ENCODE results near the gene SETD6.

DNA sequence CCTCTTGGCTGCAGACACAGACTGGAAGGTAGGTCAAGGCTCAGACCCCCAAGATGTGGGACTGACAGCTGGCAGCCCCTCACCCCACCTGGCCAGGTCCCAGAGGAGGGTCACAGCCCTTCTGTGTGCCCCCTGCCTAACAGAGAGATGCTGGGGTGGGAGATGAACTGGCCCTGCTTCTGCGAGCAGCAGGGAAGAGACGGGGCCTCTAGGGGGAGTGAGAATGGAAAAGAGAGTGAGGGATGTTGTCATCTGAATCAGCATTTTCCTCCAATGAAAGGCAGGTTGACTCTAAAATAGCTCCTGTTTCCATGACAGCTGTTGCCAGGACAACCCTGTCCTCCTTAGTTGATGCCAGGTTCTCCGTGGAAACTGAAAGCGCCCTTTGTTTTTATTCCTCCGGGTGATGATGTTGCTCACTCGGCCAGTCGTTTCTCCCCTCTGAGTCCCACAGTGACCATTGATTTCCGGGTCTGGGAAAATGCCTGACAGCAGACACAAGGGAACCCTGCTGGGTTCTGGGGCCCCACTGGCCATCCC lies 20.3 kb upstream of the SETD6 start:
- TF ChIP-seq, protein P1, sequence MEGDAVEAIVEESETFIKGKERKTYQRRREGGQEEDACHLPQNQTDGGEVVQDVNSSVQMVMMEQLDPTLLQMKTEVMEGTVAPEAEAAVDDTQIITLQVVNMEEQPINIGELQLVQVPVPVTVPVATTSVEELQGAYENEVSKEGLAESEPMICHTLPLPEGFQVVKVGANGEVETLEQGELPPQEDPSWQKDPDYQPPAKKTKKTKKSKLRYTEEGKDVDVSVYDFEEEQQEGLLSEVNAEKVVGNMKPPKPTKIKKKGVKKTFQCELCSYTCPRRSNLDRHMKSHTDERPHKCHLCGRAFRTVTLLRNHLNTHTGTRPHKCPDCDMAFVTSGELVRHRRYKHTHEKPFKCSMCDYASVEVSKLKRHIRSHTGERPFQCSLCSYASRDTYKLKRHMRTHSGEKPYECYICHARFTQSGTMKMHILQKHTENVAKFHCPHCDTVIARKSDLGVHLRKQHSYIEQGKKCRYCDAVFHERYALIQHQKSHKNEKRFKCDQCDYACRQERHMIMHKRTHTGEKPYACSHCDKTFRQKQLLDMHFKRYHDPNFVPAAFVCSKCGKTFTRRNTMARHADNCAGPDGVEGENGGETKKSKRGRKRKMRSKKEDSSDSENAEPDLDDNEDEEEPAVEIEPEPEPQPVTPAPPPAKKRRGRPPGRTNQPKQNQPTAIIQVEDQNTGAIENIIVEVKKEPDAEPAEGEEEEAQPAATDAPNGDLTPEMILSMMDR (IDR thresholded peaks at IDR 0.05): peak in 3 of 5 experiments; percentile 6 to 15 (median 9)
- TF ChIP-seq POLR2A (IDR thresholded peaks at IDR 0.05) (no peak), POLR2AphosphoS5 (IDR thresholded peaks at IDR 0.05) (no peak), EP300 (IDR thresholded peaks at IDR 0.05; ENCODE audit: low read depth) (no peak)

All from transverse colon (tissue), 4 donors.